Transverse colon (tissue), 3 donors: ENCODE data around the gene RPA3.

Experiments
- POLR2A ChIP-seq: fragments of 450-650 bp; IDR thresholded peaks from one replicate; pipeline ENCODE4 v1.6.1; 2016; ENCODE audit warnings: antibody characterized with exemption, mild to moderate bottlenecking, moderate library complexity
- TF ChIP-seq, protein P1 (sequence below), 5 experiments: fragments of 200-600 bp in 3 of 5; fragments of 450-650 bp in 2 of 5; sonication (generic) in 3 of 5; IDR thresholded peaks; 1 replicate in 2 of 5; 2 replicates in 3 of 5; pipeline ENCODE4 v1.5.1; 2016 to 2017; ENCODE audit warnings: antibody characterized with exemption in 5 of 5, inconsistent platforms in 3 of 5, mild to moderate bottlenecking in 2 of 5, moderate library complexity in 1 of 5

DNA sequence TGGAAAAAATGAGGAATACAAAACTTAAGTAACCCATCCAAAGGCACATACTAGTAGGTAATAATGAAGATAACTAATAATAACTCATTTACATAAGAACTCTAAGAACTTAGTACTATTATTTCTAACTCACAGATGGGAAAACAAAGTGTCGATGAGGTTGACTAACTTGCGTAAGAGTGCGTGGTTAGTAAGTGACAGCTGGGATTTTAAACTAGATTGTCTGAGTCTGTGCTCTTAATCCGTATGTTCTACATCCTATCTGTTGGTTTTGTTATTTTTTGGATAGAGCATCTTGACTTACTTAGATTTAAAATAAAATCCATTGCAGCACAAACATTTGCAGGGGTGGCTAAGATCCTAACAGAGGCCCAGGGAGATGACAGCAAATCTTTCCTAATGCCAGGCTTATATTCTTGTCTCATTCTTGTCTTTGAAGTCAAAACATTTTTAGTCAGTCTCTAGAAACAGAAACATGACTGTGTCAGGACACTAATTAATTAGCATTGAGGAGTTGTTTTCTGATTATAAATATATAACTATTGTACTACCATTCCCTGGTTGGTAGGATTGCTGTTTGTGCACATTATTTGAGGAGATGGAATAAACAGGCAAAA, 11.7 kb downstream of the RPA3 start:
- no peak for TF ChIP-seq POLR2A
- TF ChIP-seq, protein P1, sequence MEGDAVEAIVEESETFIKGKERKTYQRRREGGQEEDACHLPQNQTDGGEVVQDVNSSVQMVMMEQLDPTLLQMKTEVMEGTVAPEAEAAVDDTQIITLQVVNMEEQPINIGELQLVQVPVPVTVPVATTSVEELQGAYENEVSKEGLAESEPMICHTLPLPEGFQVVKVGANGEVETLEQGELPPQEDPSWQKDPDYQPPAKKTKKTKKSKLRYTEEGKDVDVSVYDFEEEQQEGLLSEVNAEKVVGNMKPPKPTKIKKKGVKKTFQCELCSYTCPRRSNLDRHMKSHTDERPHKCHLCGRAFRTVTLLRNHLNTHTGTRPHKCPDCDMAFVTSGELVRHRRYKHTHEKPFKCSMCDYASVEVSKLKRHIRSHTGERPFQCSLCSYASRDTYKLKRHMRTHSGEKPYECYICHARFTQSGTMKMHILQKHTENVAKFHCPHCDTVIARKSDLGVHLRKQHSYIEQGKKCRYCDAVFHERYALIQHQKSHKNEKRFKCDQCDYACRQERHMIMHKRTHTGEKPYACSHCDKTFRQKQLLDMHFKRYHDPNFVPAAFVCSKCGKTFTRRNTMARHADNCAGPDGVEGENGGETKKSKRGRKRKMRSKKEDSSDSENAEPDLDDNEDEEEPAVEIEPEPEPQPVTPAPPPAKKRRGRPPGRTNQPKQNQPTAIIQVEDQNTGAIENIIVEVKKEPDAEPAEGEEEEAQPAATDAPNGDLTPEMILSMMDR (IDR thresholded peaks at IDR 0.05): no peak
